Keratinocyte (primary cell): Measurements from ENCODE around the gene SCT. TPM values are rescaled to one million over a fixed set of nuclear protein-coding genes. Genes with fewer than 3 reads are reported as not detected.

ENCODE experiments used
- DNase-seq: peaks from one replicate; pipeline ENCODE4 v3.0.0-alpha.2; 2011; ENCODE audit warnings: low read depth, missing footprints, low spot score
- FAIRE-seq: peaks from 2 replicates; lab custom pipeline; 2011; peaks lifted over from hg19 to GRCh38; lab: Jason Lieb, UNC
- H2AFZ ChIP-seq: 2 replicates; pipeline ENCODE4 v1.6.0; 2012; ENCODE audit warnings: low read length, control low read depth, inconsistent platforms; ENCODE audit not compliant: control insufficient read depth
- H3K27ac ChIP-seq: 2 replicates; pipeline ENCODE4 v1.5.1; 2011; ENCODE audit warnings: low read length; ENCODE audit not compliant: control insufficient read depth, insufficient read depth
- H3K27me3 ChIP-seq: 3 replicates; pipeline ENCODE4 v1.6.0; 2011; ENCODE audit warnings: low read length; ENCODE audit not compliant: control insufficient read depth, insufficient read depth; ENCODE audit errors: extremely low read depth
- H3K36me3 ChIP-seq, 2 experiments: 2 replicates in 1 of 2; 3 replicates in 1 of 2; pipeline ENCODE4 v1.5.1; 2011; ENCODE audit warnings: low read length in 2 of 2, mild to moderate bottlenecking in 1 of 2; ENCODE audit not compliant: control insufficient read depth in 2 of 2, insufficient read depth in 2 of 2; ENCODE audit errors: extremely low read depth in 1 of 2
- H3K4me1 ChIP-seq: 3 replicates; pipeline ENCODE4 v1.5.1; 2011; ENCODE audit warnings: low read length; ENCODE audit not compliant: control insufficient read depth, insufficient read depth; ENCODE audit errors: extremely low read depth
- H3K4me2 ChIP-seq: 3 replicates; pipeline ENCODE4 v1.6.0; 2011; ENCODE audit warnings: low read depth, low read length; ENCODE audit not compliant: control insufficient read depth, insufficient read depth; ENCODE audit errors: extremely low read depth
- H3K4me3 ChIP-seq, 3 experiments: fragments of 200-600 bp in 1 of 3; sonication (generic) in 1 of 3; 2 replicates in 2 of 3; 3 replicates in 1 of 3; pipeline ENCODE4 v1.5.1; 2011 to 2016; ENCODE audit warnings: low read length in 3 of 3, mild to moderate bottlenecking in 3 of 3, control low read depth in 2 of 3, inconsistent platforms in 1 of 3, low read depth in 1 of 3, mixed read lengths in 1 of 3, mixed run types in 1 of 3, moderate library complexity in 1 of 3; ENCODE audit not compliant: control insufficient read depth in 2 of 3, insufficient read depth in 2 of 3; ENCODE audit errors: extremely low read depth in 1 of 3
- H3K79me2 ChIP-seq: 2 replicates; pipeline ENCODE4 v1.6.0; 2012; ENCODE audit warnings: low read length; ENCODE audit not compliant: control insufficient read depth, insufficient read depth
- H3K9ac ChIP-seq: 3 replicates; pipeline ENCODE4 v1.6.0; 2011; ENCODE audit warnings: low read length; ENCODE audit not compliant: control insufficient read depth, insufficient read depth; ENCODE audit errors: extremely low read depth
- H3K9me1 ChIP-seq: 3 replicates; pipeline ENCODE4 v1.6.0; 2011; ENCODE audit warnings: low read length; ENCODE audit not compliant: control insufficient read depth, insufficient read depth; ENCODE audit errors: extremely low read depth
- H3K9me3 ChIP-seq: 2 replicates; pipeline ENCODE4 v1.5.1; 2012; ENCODE audit warnings: low read depth, low read length; ENCODE audit not compliant: control insufficient read depth
- H4K20me1 ChIP-seq: 3 replicates; pipeline ENCODE4 v1.6.0; 2011; ENCODE audit warnings: low read length; ENCODE audit not compliant: control insufficient read depth, insufficient read depth; ENCODE audit errors: extremely low read depth
- CTCF ChIP-seq, 3 experiments: IDR thresholded peaks in 1 of 3; conservative IDR thresholded peaks in 1 of 3; optimal IDR thresholded peaks in 1 of 3; 2 replicates in 2 of 3; 3 replicates in 1 of 3; pipeline versions ENCODE3 to v1.5.1; 2011; ENCODE audit warnings: low read length in 3 of 3, mild to moderate bottlenecking in 3 of 3, moderate library complexity in 2 of 3, control low read depth in 1 of 3, inconsistent platforms in 1 of 3; ENCODE audit not compliant: insufficient read depth in 2 of 3; ENCODE audit errors: extremely low read depth in 1 of 3
- EZH2 ChIP-seq: IDR thresholded peaks from one replicate; pipeline ENCODE4 v1.6.1; 2012; ENCODE audit warnings: inconsistent platforms, mild to moderate bottlenecking, low read length, moderate library complexity
- dilution Hi-C: fragments of 300-500 bp; cut with MboI; formaldehyde crosslinking; loops from one replicate; pipeline ENCODE4 v1.7.0; 2020; ENCODE audit warnings: low sequenced_read_pairs; ENCODE audit not compliant: extremely low pct_ligation_motif_present
- polyA plus RNA-seq, 5 experiments: library from polyadenylated mRNA; depleted of rRNA in 3 of 5; stranded (reverse) in 3 of 5; stranded (forward) in 1 of 5; unstranded in 1 of 5; fragments of >200 nt; gene quantifications; 1 replicate in 1 of 5; 2 replicates in 3 of 5; 3 replicates in 1 of 5; pipeline versions ENCODE4 v1.2.1 to v1.2.3, GENCODE V29; 2011 to 2012; ENCODE audit warnings: missing spikeins in 2 of 5, low read depth in 1 of 5, low replicate concordance in 1 of 5

The SCT gene
- polyA plus RNA-seq, 1 donor (not counting 4 experiments of a cell fraction or from before 2014, with no cell fraction given), result not detected

DNA sequence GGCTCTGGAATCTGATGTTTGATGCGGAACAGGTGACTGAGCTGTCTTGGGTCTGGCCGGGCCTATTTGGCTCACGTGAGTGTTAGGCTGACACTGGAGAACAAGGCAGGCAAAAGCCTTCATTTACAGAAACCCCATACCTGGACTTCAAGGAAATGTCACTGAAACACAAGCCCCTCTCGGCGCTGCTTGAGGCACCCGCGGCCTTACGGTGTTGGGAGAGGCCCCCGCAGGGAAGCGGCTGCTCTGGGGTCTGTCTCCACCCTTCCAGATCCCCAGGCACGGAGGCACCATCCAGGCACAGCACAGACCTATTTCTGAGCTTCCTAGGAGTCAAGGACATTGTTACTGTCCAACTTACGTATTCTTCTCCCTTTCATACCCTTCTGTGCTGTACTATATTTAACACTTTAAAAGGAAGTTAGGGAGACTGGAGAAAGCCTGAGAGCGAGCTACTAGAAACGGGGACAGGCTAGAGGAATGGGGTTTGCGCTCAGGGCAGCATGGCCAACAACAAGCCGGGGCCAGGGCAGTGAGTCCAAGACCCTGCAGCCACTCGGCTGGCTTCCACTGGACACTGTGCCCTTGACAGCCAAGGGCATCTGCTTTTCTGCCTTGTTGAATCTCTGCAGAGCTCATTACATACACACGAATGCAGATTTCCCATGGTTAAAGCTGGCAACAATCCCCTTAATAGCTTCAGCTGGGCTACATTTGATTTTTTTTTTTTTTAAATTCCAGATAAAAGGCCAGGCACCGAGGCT is 33.9 kb upstream of the SCT start:
- Histone ChIP-seq H2AFZ (no peak overlapping the region), H3K4me3 (no peak overlapping the region), H3K4me1 (peaks cover 7% of the 10 kb centered on the region), H3K27ac (no peak overlapping the region), H3K4me2 (no peak overlapping the region), H4K20me1 (peaks cover 2% of the 10 kb centered on the region), H3K79me2 (peaks cover 2% of the 10 kb centered on the region), H3K27me3 (no peaks in the 10 kb centered on the region), H3K9me3 (no peaks in the 10 kb centered on the region), H3K9ac (no peak overlapping the region), H3K9me1 (no peaks in the 10 kb centered on the region), H3K36me3 (peaks cover 9 to 14% of the 10 kb centered on the region in 2 experiments)
- dilution Hi-C loops, result no loop called here
- TF ChIP-seq CTCF (optimal IDR thresholded peaks at IDR 0.05 in 1 of 3, IDR thresholded peaks at IDR 0.05 in 1 of 3, conservative IDR thresholded peaks at IDR 0.05 in 1 of 3; ENCODE audit: extremely low read depth in 1 of 3, insufficient read depth in 2 of 3, low read length in 3 of 3), result no peak
- TF ChIP-seq EZH2, result no peak
- FAIRE-seq, result no peak
- DNase-seq, result no peak

GRCh38 chr11:660281-660680 is 33.3 kb upstream of the SCT start:
- H4K20me1 ChIP-seq, result no peaks in the 10 kb centered on the region
- dilution Hi-C loops, result no loop called here
- H3K9me1 ChIP-seq, result no peaks in the 10 kb centered on the region
- H2AFZ ChIP-seq, result no peak overlapping the region
- peaks cover 2% of the 10 kb centered on the region for H3K79me2 ChIP-seq
- no peaks in the 10 kb centered on the region for H3K27me3 ChIP-seq
- H3K4me2 ChIP-seq, result no peak overlapping the region
- no peaks in the 10 kb centered on the region for H3K9me3 ChIP-seq
- no peak overlapping the region for H3K9ac ChIP-seq
- DNase-seq, result no peak
- no peak overlapping the region for H3K27ac ChIP-seq
- H3K4me3 ChIP-seq, result no peak overlapping the region
- TF ChIP-seq EZH2 (no peak), CTCF (optimal IDR thresholded peaks at IDR 0.05 in 1 of 3, IDR thresholded peaks at IDR 0.05 in 1 of 3, conservative IDR thresholded peaks at IDR 0.05 in 1 of 3; ENCODE audit: extremely low read depth in 1 of 3, insufficient read depth in 2 of 3, low read length in 3 of 3) (no peak)
- H3K36me3 ChIP-seq, result peaks cover 8 to 9% of the 10 kb centered on the region in 2 experiments
- H3K4me1 ChIP-seq, result peaks cover 7% of the 10 kb centered on the region
- FAIRE-seq, result no peak
